ENCODE results near the gene C3.
"Not testable (repeated sequence)": the region's sequence is repeated elsewhere in the genome, so short reads cannot be mapped to it uniquely, and the experiment has no call there.

C3 gene

DNA sequence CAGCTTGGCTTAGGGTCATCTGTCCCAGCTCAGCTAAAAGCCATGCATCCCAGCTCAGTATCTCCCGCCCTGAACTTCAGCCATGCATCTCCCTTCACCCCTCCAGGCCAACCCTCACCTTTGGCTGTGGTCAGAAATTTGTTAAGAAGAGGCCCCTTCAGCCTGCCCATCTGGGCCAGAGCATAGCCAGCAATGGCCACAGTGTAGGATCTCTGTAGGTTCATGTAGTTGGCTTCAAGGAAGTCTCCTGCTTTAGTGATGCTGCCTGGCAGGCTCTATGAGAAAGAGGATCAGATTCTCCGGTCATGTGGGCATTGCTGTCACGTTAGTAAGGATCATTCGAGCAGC is 33.8 kb downstream of the C3 start:
- no peak for DNase-seq

DNA sequence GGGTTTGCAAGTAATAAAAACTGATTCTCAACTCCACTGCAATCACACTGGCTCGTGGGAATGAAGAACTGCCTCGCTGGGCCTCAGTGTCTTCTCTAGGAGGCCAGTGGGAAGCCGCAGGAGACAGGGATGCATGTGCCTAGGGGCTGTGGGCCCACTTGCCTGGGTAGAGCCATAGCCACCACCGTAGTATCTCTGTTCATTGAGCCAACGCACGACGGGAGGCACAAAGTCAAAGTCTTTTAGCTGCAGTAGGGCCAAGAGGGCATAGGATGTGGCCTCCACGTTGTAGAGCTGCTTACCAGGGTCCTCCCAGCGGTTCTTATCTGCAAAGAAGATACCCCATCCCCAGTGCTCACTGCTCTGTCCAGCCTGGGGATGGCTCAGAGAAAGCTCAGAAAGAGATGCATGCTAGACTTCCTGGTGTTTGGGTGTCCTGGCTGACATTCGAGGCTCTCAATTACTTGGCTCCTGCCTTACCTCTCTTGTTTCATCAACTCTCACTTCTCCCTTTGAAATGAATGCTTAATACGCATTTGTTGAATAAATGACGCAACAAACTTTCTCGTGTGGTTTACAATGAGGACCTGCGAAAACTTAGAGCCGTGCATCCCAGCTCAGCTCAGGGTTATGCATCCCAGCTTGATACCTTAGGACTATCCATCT is 34.4 kb downstream of the C3 start:
- no peak for DNase-seq

DNA sequence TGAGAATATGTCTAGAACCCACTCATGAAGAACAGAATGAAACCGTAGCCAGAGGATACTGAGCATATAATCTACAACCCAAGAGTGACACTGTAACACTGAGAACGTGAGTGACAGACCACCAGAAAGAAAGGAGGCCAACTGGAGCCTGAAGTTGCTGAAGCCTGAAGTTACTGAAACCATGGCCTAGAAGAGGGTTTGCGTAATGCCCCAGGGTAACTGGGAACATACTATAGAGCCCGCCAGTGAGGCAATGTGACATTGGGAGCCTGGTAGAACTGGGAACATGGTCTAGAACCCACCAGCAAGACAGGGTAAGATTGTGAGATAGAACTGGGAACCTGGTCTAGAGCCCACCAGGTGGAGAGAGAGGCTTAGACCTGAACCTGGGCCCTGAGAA is 35.0 kb downstream of the C3 start:
- DNase-seq = no peak

DNA sequence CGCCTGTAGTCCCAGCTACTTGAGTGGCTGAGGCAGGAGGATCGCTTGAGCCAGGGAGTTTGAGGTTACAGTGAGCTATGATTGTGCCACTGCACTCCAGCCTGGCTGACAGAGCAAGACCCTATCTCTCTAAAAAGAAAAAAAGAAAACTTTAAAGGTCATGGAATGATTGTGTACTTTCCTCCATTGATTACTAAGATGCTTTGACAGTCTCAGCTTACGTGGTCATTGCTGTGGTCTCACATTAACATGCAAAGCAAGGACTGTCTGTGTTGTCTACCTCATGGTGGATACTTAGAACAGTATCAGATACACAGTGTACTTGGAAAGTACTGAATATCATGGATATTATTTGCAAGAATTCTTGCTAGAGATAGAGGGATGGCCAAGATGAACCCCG is 36.5 kb downstream of the C3 start:
- no peak for DNase-seq

DNA sequence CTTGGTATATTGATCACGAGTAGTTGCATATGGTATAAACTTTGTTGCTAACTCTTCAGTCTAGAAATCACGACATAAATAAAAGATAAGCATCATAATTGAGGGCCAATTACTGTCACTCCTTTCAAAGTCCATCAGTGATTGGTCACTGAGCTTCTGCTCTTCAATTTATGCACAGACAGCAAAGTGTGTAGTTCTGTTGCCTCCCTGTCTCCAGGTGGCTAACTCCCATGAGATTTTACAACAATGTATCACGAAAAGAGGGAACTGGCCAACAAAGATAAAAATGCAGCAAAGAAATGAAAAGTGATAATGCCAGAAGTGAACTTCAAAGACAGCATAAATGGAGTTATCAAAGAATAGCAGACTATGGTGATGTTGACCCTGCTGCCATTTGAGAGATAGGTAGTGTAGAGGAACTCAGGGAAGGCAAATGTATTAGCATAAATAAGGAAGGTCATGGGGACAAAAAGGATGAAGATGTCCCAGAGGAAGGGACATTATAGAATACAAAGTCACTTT is 37.8 kb downstream of the C3 start:
- no peak for DNase-seq

DNA sequence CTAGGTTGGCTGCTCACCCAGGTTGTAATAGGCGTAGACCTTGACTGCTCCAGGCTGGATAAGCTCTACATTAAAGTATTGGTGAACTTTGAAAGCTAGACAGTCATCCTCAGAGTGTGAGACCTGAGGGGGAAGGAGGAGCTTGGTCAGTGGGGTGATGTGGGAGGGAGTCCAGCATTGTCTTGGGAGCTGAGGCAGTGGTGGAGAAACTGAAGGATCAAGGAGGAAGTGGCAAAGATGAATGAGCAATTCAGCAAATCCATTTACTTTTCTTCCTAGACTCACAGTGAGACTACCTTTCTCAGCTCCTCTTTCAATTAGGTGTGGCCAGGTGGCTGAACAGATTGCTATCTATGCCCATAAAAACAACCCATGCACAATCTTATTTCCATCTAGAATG is 40.3 kb downstream of the C3 start:
- DNase-seq = no peak

DNA sequence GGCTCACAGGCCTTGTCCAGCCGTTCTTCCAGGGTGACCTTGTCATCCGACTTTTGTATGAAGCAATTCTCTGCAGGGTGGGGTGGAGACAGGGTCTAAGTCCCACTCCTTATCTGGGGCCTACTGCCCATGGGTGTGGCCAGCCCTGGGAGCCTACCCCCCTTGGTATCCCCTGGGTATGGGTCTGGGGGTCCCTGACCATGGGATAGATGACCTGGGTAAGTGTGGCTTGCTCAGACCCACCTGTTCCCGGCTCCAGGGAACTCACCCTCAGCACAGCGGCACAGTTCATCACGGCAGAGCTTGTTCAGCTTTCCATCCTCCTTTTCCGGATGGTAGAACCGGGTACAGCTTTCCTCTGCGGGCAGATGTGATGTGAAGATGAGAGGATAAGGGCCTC is 41.3 kb downstream of the C3 start:
- no peak for DNase-seq

DNA sequence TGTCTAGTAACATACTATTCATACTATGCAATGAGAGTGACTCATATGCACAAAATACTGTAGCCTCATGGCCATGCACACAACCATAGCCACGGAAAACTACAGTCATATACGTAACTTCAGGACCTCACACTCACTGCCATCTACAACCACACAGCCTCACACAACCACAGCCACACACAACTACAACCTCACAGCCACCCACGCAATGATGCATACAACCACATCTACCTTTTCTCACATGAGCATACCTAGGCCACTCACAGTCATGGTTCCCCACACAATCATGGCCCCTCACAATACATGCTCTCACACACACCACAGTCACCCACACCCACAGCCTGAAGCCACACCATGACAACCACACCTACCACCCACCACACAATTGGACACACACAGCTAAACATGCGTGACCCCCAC is 41.8 kb downstream of the C3 start:
- no peak for DNase-seq

GRCh38 chr19:6677883-6678689 is 42.4 kb downstream of the C3 start:
- DNase-seq = no peak

DNA sequence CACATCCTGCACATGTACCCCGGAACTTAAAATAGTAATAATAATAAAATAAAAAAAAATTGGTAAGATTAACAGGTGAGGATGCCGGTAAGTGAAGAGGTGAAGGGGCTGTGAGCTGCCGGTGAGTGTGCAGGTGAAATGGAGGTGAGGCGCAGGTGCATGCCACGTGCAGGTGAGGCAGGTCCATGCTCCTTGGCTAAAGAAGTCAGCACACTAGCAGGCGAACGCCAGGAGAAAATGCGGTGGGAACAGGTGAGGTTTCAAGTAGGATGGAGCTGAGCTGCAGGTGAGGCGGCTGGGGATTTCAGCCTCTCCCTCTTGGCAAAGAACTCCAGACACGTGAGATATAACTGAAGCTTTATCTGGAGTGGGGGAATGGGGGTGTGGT is 43.0 kb downstream of the C3 start:
- no peak for DNase-seq

DNA sequence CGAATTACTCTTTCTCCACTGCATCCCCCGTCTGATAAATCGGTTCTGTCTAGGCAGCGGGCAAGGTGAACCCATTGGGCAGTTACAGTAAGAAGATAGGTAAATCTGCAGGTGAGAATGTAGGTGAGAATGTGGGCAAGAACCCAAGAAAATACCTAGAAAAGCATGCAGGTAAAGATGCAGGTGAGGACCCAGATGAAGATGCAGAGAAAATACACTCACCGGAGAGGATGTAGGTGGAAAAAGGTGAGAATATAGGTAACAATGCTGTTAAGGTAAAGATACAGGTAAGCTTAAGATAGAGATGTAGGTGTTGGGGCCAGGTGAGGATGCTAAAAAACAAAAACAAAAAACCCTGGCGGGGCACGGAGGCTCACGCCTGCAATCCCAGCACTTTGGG is 44.2 kb downstream of the C3 start:
- no peak for DNase-seq

- peak; percentile 49 for DNase-seq
These were observed 45.6 kb downstream of the C3 start for GRCh38 chr19:6674868-6675305.

- not testable (repeated sequence) for DNase-seq
These were observed 46.0 kb downstream of the C3 start for GRCh38 chr19:6674408-6674807.

DNA sequence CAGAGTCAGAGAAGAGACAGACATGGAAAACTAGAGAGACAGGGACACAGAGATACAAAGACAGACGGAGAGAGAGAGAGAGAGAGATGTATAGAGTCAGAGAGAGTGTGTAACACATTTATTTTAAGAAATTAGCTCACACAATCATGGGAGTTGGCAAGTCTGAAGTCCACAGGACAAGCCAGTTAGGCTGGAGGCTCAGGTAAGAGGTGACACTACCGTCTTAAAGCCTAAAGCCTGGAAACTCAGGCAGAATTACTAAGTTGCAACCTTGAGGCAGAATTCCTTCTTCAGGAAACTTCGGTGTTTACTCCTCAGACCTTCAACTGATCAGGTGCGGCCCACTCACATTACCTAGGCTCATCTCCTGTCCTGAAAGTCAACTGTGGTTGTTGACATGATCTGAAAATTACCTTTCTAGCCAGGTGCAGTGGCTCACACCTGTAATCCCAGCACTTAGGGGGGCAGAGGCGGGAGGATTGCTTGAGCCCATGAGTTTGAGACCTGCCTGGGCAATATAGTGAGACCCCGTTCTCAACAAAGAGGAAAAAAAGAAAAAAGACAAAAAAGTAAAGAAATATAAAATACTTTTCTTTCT is 47.7 kb downstream of the C3 start:
- DNase-seq = no peak

DNA sequence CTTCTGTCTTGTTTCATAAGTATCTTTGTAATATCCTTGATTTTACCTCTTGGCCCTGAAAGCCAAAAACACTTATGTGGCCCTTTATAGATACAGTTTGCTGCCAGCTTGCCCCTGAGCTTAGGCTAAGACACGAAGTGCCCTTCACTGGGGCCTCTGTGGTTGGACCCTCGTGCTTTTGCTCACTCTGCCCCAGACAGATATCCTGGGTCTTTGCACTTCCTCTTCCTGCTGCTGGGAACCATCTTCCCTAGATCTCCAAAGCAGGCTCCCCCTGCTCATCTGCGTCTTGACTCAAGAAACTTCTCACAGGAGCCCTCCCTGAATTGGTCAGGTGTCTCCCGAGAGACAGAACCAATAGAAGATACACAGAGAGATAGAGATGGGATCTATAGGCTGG is 48.5 kb downstream of the C3 start:
- no peak for DNase-seq

GRCh38 chr19:6668691-6669090 is 51.8 kb downstream of the C3 start:
- DNase-seq = no peak

DNA sequence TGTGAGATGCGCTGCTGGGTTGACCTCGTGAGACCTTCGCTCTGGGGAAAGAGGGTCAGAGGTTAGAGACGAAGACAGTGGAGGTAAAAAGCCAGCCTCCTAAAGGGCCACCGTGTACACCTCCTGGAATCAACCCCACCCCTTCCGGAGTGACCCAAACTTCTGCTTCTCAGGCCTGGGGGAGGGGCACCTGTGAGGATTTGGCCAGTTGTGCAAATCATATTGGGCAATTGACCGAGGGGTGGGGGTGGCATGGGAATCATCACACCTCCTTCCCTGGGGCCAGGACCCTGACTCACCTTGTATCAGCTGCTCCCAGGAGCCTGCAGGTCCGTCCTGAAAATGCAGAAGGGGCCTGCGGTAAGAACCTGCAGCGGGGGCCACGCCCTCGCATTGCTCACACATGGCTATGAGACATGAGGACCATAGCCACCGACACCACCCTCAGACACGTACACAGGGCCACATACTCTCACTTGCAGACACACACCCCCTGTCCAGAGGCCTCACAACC is 53.3 kb downstream of the C3 start:
- DNase-seq = no peak

DNA sequence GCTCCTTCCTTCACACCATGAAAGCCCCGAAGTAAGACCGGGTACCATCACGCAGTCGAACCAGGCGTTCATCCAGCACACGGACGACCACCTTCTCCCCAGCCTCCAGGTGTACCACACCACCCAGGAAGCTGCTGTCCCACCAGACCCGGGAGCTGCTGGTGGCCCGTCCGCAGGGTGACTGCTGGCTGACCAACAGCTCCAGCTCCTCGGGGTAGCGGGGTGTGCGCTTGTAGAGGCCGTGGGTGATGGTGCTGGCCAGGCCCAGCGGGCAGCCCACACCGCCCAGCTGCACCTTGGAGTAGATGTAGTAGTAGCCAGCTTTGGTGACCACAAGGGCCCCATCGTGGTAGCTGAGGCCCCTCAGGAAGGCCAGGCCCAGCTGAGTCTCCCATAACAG is 55.5 kb downstream of the C3 start:
- DNase-seq = no peak

- DNase-seq = no peak
These were observed 56.9 kb downstream of the C3 start for GRCh38 chr19:6663236-6664201.

DNA sequence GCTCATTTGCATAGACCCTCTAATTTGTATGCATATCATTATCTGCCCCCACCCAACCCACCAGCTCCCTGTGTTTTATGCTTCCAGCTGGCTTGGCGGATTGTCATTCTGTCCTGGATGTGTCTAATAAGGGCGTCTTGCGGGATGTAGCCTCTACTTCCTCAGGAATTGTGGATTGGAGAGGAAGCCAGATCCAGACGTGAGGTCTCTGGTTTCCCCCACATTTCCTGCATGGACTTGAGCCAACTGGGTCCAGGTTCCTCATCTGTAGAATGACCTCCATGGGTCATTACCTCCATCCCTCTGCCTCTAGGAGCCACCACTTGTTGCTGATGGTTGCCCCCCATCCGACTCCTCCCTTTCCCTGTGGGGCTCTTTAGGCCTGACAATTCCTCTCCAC is 57.7 kb downstream of the C3 start:
- no peak for DNase-seq

GRCh38 chr19:6661509-6662244 is 58.8 kb downstream of the C3 start:
- not testable (repeated sequence) for DNase-seq

GRCh38 chr19:6660930-6661329 is 59.5 kb downstream of the C3 start:
- no peak for DNase-seq

Data from GOT3 (cell line).